Measurements from ENCODE around the gene LZIC.

DNA sequence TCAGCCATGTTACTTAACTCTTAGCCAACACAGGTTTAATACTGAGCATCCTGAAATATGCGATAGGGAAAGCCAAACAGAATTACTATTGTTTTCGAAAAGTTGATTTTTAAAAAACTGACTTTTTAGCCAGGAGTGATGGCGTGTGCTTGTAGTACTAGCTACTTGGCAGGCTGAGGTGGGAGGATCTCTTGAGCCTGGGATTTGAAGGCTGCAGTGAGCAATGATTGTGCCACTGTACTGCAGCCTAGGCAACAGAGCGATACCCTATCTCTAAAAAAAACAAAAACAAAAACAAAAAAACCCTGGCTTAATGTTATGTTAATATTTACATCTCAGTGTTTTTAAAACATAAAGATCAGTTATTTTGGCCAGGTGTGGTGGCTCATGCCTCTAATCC lies 16.8 kb upstream of the LZIC start:
- TF ChIP-seq, protein P1, sequence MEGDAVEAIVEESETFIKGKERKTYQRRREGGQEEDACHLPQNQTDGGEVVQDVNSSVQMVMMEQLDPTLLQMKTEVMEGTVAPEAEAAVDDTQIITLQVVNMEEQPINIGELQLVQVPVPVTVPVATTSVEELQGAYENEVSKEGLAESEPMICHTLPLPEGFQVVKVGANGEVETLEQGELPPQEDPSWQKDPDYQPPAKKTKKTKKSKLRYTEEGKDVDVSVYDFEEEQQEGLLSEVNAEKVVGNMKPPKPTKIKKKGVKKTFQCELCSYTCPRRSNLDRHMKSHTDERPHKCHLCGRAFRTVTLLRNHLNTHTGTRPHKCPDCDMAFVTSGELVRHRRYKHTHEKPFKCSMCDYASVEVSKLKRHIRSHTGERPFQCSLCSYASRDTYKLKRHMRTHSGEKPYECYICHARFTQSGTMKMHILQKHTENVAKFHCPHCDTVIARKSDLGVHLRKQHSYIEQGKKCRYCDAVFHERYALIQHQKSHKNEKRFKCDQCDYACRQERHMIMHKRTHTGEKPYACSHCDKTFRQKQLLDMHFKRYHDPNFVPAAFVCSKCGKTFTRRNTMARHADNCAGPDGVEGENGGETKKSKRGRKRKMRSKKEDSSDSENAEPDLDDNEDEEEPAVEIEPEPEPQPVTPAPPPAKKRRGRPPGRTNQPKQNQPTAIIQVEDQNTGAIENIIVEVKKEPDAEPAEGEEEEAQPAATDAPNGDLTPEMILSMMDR (IDR thresholded peaks at IDR 0.05), result no peak
- no peak for TF ChIP-seq POLR2A (IDR thresholded peaks at IDR 0.05)
